HG02571 (cell line): ENCODE results near the gene TMC3.

Experiments
- ATAC-seq: cut with Tn5 transposase; IDR thresholded peaks from one replicate; pipeline ENCODE4 v1.9.1; 2021; ENCODE audit warnings: mild to moderate bottlenecking, moderate library complexity; ENCODE audit not compliant: unreplicated experiment

TMC3 gene

DNA sequence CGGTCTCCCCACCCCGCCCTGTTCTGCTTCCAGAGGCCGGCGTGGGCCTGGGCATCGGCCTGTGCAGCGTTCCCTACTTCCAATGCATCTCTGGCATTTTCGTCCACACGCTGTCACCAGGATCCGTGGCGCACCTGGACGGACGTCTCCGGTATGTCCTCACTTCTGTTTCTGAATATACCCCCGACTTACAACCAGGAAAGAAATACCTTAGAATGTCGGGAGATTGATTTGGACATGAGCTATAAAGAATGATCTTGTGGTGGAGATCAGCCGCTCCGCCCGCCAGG is 91.5 kb downstream of the TMC3 start:
- no peak for ATAC-seq

DNA sequence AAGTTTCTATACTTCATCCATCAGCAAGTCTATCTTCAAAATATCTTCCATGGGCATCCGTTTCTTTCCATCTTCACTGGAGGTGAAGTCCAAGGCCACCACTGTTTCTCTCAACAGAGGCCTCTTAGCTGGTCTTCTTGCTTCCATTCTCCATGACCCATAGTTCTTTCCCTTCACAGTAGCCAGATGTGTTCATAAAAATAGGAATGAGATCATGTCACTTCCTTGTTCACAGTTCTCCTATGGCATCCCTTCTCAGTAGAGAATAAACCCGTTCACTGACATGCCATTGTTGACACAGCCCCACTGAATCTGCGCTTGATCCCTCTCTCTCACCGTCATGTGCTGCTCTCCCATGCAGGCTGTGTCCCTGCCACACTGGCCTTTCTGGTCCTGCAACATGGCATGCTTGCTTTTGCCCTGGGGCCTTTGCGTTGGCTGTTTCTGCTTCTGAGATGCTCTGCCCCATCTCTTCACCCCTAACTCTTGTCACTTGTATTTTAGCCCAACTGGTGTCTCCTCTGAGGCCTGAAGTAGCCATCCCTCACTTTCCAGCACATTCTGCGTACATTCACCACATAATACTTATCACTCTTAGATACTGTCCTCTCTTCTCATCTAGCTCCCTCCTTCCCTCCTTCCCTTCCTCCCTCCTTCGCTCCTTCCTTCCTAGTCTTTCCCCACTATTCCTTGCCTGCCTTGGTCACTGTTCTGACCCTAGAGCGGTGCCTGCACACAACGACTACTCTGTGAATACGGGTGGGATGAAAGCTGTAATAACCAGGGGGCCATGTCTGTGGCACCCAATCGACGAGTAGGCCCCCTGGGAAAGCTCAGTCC is 92.0 kb downstream of the TMC3 start:
- no peak for ATAC-seq

DNA sequence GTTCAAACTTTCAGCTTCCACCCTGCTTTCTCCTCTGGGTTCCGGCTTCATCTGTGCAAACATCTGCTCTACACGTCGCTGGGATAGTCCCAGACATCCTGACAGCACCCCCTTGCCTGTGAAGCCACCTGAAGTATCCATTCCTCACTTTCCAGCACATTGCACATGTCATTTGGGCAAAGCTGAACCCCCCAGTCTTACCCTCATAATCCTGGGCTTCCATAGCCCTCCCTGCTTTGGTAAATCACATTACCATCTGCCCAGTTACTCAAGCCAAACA is 92.6 kb downstream of the TMC3 start:
- ATAC-seq = no peak
